Stomach (tissue), 9 donors: ENCODE data around the gene ZC3H12D. TPM values are rescaled to one million over a fixed set of nuclear protein-coding genes. Genes with fewer than 3 reads are reported as not detected.
"Not testable (repeated sequence)": the region's sequence is repeated elsewhere in the genome, so short reads cannot be mapped to it uniquely, and the experiment has no call there.

Experiments used
- DNase-seq, 2 donors: peaks; one replicate each; pipeline versions ENCODE4 v3.0.0 to v3.0.0-alpha.2; 2013 to 2019
- H3K27ac ChIP-seq, 5 donors: fragments of 200-600 bp in 4 of 5; sonication (generic) in 4 of 5; one replicate each; pipeline ENCODE4 v1.5.1; 2013 to 2019; ENCODE audit warnings: mild to moderate bottlenecking in 1 of 5, moderate library complexity in 1 of 5
- H3K27me3 ChIP-seq, 3 donors: fragments of 200-600 bp; sonication (generic); one replicate each; pipeline ENCODE4 v1.5.1; 2017 to 2019; ENCODE audit warnings: mixed run types in 1 of 3
- H3K36me3 ChIP-seq, 4 donors: fragments of 200-600 bp; sonication (generic); 1 replicate in 3 of 4; 2 replicates in 1 of 4; pipeline ENCODE4 v1.5.1; 2016 to 2019
- H3K4me1 ChIP-seq, 4 donors: fragments of 200-600 bp; sonication (generic); one replicate each; pipeline ENCODE4 v1.5.1; 2016 to 2019
- H3K4me3 ChIP-seq, 4 donors: fragments of 200-600 bp; sonication (generic) in 3 of 4; one replicate each; pipeline ENCODE4 v1.5.1; 2016 to 2019; ENCODE audit warnings: mild to moderate bottlenecking in 1 of 4
- H3K9me3 ChIP-seq, 4 donors: fragments of 200-600 bp; sonication (generic); one replicate each; pipeline ENCODE4 v1.5.1; 2016 to 2019
- CTCF ChIP-seq, 7 experiments: fragments of 450-650 bp in 4 of 7; fragments of 200-600 bp in 3 of 7; sonication (generic) in 3 of 7; IDR thresholded peaks; one replicate each; pipeline ENCODE4 v1.5.1; 2016 to 2019; ENCODE audit warnings: antibody characterized with exemption in 7 of 7, control low read depth in 2 of 7, mild to moderate bottlenecking in 1 of 7
- EP300 ChIP-seq: sonication (generic); formaldehyde crosslinking; IDR thresholded peaks from one replicate; pipeline ENCODE4 v1.6.1; 2017; ENCODE audit warnings: antibody characterized with exemption
- POLR2A ChIP-seq, 4 donors: fragments of 450-650 bp; IDR thresholded peaks; one replicate each; pipeline ENCODE4 v1.6.1; 2016; ENCODE audit warnings: antibody characterized with exemption in 4 of 4, control low read depth in 2 of 4, mild to moderate bottlenecking in 1 of 4, moderate library complexity in 1 of 4
- POLR2AphosphoS5 ChIP-seq, 3 donors: sonication (generic); formaldehyde crosslinking; IDR thresholded peaks; one replicate each; pipeline ENCODE4 v1.6.1; 2016; ENCODE audit warnings: antibody characterized with exemption in 3 of 3
- WGBS, 5 donors: extraction: QIAGEN DNeasy Blood & Tissue Kit in 3 of 5; methylation state at CpG; one replicate each; pipeline versions ENCODE4 v1.1.5 to v1.1.7; 2013 to 2018; 5-methylcytosine and 5-hydroxymethylcytosine counted together
- intact Hi-C: fragments of 100-400 bp; cut with DNase I; formaldehyde crosslinking; loops from one replicate; pipeline ENCODE4 v1.15.1; 2023; ENCODE audit warnings: low total_unique reads
- polyA plus RNA-seq, 3 donors: library from polyadenylated mRNA; stranded (reverse); fragments of 200-250 nt; gene quantifications; one replicate each; pipeline ENCODE4 v1.2.3, GENCODE V29; 2013
- total RNA-seq, 5 donors: library from RNA; depleted of rRNA; stranded (reverse); fragments of >200 nt; gene quantifications; one replicate each; pipeline versions ENCODE4 v1.1.0 to v1.2.3, GENCODE V29; 2014 to 2016
- donor health status: healthy with polysubstance abuse.
- donor health status: Bipolar disorder and iron deficiency.
- donor health status: healthy.

Gene ZC3H12D
- total and polyA plus RNA-seq, 8 donors, result 0.31 to 2.2 (median 0.85) TPM; not detected in 3

- DNase-seq, result no peak
- Histone ChIP-seq H3K4me3 (no peak overlapping the region), H3K27me3 (no peaks in the 10 kb centered on the region), H3K9me3 (no peaks in the 10 kb centered on the region), H3K36me3 (peaks cover 0 to 6% (median 2%) of the 10 kb centered on the region in 4 donors), H3K27ac (no peak overlapping the region), H3K4me1 (peaks cover 0 to 12% (median 2%) of the 10 kb centered on the region in 4 donors)
- intact Hi-C loops, result no loop called here
- TF ChIP-seq POLR2A (IDR thresholded peaks at IDR 0.05) (no peak), CTCF (IDR thresholded peaks at IDR 0.05) (no peak), EP300 (no peak), POLR2AphosphoS5 (IDR thresholded peaks at IDR 0.05) (no peak)
- WGBS, 5 donors, result 90 to 97% (median 94%) methylated on average over 2 of the region's 2 CpGs
Observed at GRCh38 chr6:149497365-149497764, 12.6 kb upstream of the ZC3H12D start.

GRCh38 chr6:149496597-149496996, 11.8 kb upstream of the ZC3H12D start:
- H3K27me3 ChIP-seq, DNase-seq, H3K27ac ChIP-seq, H3K9me3 ChIP-seq, H3K4me3 ChIP-seq, intact Hi-C loops, H3K36me3 ChIP-seq: not testable (repeated sequence)
- 79 to 92% (median 87%) methylated on average over 6 of the region's 6 CpGs for WGBS, 5 donors
- peaks cover 0 to 12% (median 2%) of the 10 kb centered on the region in 4 donors for H3K4me1 ChIP-seq

- WGBS, 5 donors, result 72 to 94% (median 85%) methylated on average over 10 to 11 of the region's 11 CpGs
Observed at GRCh38 chr6:149495349-149496016, 10.7 kb upstream of the ZC3H12D start.

GRCh38 chr6:149494810-149495209, 10.0 kb upstream of the ZC3H12D start:
- H3K36me3 ChIP-seq, H3K9me3 ChIP-seq, H3K4me3 ChIP-seq, DNase-seq, H3K27ac ChIP-seq, H3K27me3 ChIP-seq, intact Hi-C loops: not testable (repeated sequence)
- peaks cover 0 to 12% (median 2%) of the 10 kb centered on the region in 4 donors for H3K4me1 ChIP-seq
- 77 to 89% (median 88%) methylated on average over 4 of the region's 4 CpGs for WGBS, 5 donors

More at GRCh38 chr6:149495349-149496016, 10.7 kb upstream of the ZC3H12D start:
- intact Hi-C loops, H3K4me3 ChIP-seq, H3K27me3 ChIP-seq, DNase-seq, H3K36me3 ChIP-seq, H3K9me3 ChIP-seq, H3K27ac ChIP-seq: not testable (repeated sequence)
- peaks cover 0 to 12% (median 2%) of the 10 kb centered on the region in 4 donors for H3K4me1 ChIP-seq

GRCh38 chr6:149493761-149494320, 9.0 kb upstream of the ZC3H12D start:
- 48 to 62% (median 56%) methylated on average over 7 of the region's 7 CpGs for WGBS, 5 donors
- Histone ChIP-seq H3K4me1 (peaks cover 0 to 6% (median 2%) of the 10 kb centered on the region in 4 donors), H3K4me3 (no peak overlapping the region), H3K9me3 (no peaks in the 10 kb centered on the region), H3K27me3 (no peaks in the 10 kb centered on the region), H3K27ac (peak overlapping the region in 2 of 5 donors; percentile 15 to 43), H3K36me3 (no peaks in the 10 kb centered on the region)
- intact Hi-C loops, result no loop called here
- no peak for TF ChIP-seq CTCF (IDR thresholded peaks at IDR 0.05)
- TF ChIP-seq POLR2AphosphoS5 (IDR thresholded peaks at IDR 0.05), result peak in 2 of 3 donors; percentile 4 to 21
- peak; percentile 47 to 60 for DNase-seq

GRCh38 chr6:149492798-149493343, 8.1 kb upstream of the ZC3H12D start:
- no peak for TF ChIP-seq EP300
- no peak for TF ChIP-seq POLR2AphosphoS5 (IDR thresholded peaks at IDR 0.05)
- TF ChIP-seq CTCF (IDR thresholded peaks at IDR 0.05), result no peak
- TF ChIP-seq POLR2A (IDR thresholded peaks at IDR 0.05), result no peak
- H3K36me3 ChIP-seq, result no peaks in the 10 kb centered on the region
- H3K4me1 ChIP-seq, result peaks cover 0 to 6% (median 2%) of the 10 kb centered on the region in 4 donors
- H3K4me3 ChIP-seq, result no peak overlapping the region
- no peaks in the 10 kb centered on the region for H3K9me3 ChIP-seq
- intact Hi-C loops, result no loop called here
- H3K27ac ChIP-seq, result peak overlapping the region in 1 of 5 donors; percentile 15
- WGBS, 5 donors, result 86 to 89% (median 88%) methylated on average over 4 of the region's 4 CpGs
- no peaks in the 10 kb centered on the region for H3K27me3 ChIP-seq
- no peak for DNase-seq
